Activated CD8-positive, alpha-beta memory T cell treated with anti-CD3 and anti-CD28 coated beads, Interleukin-2, amount 50 U/mL, for 4 hours (primary cell): Measurements from ENCODE around the gene PTGES3L.

Experiments
- DNase-seq: peaks from one replicate; pipeline ENCODE4 v3.0.0-alpha.2; 2020

The PTGES3L gene

DNA sequence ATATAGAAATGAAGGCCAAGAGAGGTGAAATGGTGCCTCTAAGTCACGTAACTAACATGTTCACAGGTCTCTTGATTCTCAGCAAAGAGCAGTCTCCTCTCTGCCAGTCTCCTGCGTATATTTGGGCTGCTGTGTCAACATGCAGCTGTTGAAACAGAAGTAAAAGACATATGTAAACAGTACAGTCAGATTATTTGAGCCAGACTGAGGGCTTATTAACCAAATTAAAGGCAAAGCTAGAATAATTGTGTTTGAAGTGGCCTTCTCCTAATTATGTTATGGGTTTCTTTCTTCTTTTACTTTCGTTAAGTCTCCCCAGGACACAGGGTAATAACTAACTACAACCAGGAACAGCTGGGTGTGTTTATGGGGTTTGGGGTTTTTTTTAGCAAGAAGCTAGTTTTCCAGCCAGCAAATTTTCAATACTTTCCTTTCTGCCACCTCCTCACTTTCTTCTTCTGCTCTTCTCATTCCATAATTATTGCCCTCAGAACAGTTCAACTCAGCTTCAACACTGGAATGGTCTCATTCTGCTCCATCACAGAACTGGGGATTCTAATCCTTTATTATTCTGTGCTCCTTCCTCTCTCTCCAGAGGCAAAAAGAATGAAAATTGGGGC is 60.9 kb downstream of the PTGES3L start:
- no peak for DNase-seq
